NB4 (cell line): Measurements from ENCODE around the gene CENPO.
"Not testable (repeated sequence)": the region's sequence is repeated elsewhere in the genome, so short reads cannot be mapped to it uniquely, and the experiment has no call there.

ENCODE experiments used
- MAX ChIP-seq: IDR thresholded peaks from 2 replicates; pipeline ENCODE4 v1.6.1; 2011; ENCODE audit warnings: low read depth, low read length
- MYC ChIP-seq: IDR thresholded peaks from 2 replicates; pipeline ENCODE4 v1.6.1; 2011; ENCODE audit warnings: low read depth, low read length
- POLR2A ChIP-seq: IDR thresholded peaks from 2 replicates; pipeline ENCODE4 v1.6.1; 2011; ENCODE audit warnings: mild to moderate bottlenecking; ENCODE audit not compliant: insufficient read length; ENCODE audit errors: extremely low read depth
- TF ChIP-seq, protein P1 (sequence below): IDR thresholded peaks from one replicate; pipeline ENCODE4 v1.5.1; 2012; ENCODE audit warnings: low read depth, low read length

- TF ChIP-seq, protein P1, sequence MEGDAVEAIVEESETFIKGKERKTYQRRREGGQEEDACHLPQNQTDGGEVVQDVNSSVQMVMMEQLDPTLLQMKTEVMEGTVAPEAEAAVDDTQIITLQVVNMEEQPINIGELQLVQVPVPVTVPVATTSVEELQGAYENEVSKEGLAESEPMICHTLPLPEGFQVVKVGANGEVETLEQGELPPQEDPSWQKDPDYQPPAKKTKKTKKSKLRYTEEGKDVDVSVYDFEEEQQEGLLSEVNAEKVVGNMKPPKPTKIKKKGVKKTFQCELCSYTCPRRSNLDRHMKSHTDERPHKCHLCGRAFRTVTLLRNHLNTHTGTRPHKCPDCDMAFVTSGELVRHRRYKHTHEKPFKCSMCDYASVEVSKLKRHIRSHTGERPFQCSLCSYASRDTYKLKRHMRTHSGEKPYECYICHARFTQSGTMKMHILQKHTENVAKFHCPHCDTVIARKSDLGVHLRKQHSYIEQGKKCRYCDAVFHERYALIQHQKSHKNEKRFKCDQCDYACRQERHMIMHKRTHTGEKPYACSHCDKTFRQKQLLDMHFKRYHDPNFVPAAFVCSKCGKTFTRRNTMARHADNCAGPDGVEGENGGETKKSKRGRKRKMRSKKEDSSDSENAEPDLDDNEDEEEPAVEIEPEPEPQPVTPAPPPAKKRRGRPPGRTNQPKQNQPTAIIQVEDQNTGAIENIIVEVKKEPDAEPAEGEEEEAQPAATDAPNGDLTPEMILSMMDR = not testable (repeated sequence)
- not testable (repeated sequence) for TF ChIP-seq POLR2A, MAX, MYC
Measured at GRCh38 chr2:24800487-24800886, 7.3 kb downstream of the CENPO start.
